Measurements from ENCODE around the gene CAB39L. TPM values are rescaled to one million over a fixed set of nuclear protein-coding genes. Genes with fewer than 3 reads are reported as not detected.
A peak's percentile ranks its signal among the peaks of the same experiment; 100 is the strongest.

Gene CAB39L
- polyA plus RNA-seq, 2 of the 4 experiments (the other 2 are of a cell fraction): 2.3 to 5.2 TPM

DNA sequence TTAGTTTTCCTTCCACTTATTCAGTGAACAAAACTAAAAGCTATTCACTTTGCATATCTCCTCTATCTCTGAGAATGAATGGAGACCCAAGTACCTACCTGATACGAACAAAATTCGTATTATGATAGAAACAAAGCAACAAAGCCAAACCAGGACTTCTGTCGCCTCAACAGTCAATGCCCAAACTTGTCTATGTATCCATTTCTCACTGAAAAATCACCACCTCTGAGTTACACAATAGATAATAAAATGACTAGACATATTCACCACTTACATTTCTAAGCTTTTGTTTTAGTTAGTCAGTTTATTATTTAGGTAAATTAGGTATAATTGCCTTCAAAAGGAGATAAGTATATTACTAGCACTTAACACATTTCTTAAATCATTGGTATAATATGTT lies 67.7 kb downstream of the CAB39L start:
- ATAC-seq (no peak), FAIRE-seq (no peak), DNase-seq (ENCODE audit: low read depth in 1 of 2, low spot score in 1 of 2) (no peak)
- Histone ChIP-seq H3K4me1 (peaks cover 7% of the 10 kb centered on the region; the same call in 2 of the 3 replicates), H3K27ac (no peak overlapping the region), H3K9me3 (no peaks in the 10 kb centered on the region), H3K4me3 (no peak overlapping the region), H3K4me2 (no peak overlapping the region)
- ChIA-PET POLR2A (no interaction called here), CTCF (interaction anchor here (0.7 kb wide), 1 partner anchor 9 kb away, joined by 3 read pairs; no protein-coding TSS in a partner anchor)
- TF ChIP-seq, protein P1, sequence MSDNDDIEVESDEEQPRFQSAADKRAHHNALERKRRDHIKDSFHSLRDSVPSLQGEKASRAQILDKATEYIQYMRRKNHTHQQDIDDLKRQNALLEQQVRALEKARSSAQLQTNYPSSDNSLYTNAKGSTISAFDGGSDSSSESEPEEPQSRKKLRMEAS (IDR thresholded peaks at IDR 0.05): no peak
- TF ChIP-seq ZSCAN20 (CRISPR knock-in tag; IDR thresholded peaks at IDR 0.05): no peak
- no peak for TF ChIP-seq PHF8 (IDR thresholded peaks at IDR 0.05; ENCODE audit: borderline replicate concordance, low read depth)
- TF ChIP-seq GATA3 (IDR thresholded peaks at IDR 0.05; ENCODE audit: borderline replicate concordance): no peak
- TF ChIP-seq FOSL2 (IDR thresholded peaks at IDR 0.05): no peak
- TF ChIP-seq FOSL2 (CRISPR knock-in tag; IDR thresholded peaks at IDR 0.05): no peak
- TF ChIP-seq MAZ (IDR thresholded peaks at IDR 0.05; ENCODE audit: borderline replicate concordance, low read depth, low read length): no peak
- TF ChIP-seq TFCP2L1 (CRISPR knock-in tag; IDR thresholded peaks at IDR 0.05): no peak
- no peak for TF ChIP-seq NR3C1 (IDR thresholded peaks at IDR 0.05)
- TF ChIP-seq HOXB5 (CRISPR knock-in tag; IDR thresholded peaks at IDR 0.05): no peak
- TF ChIP-seq JUN (IDR thresholded peaks at IDR 0.05): no peak
- TF ChIP-seq MYC (IDR thresholded peaks at IDR 0.05; ENCODE audit: borderline replicate concordance, low read length): no peak
- TF ChIP-seq, protein P2, sequence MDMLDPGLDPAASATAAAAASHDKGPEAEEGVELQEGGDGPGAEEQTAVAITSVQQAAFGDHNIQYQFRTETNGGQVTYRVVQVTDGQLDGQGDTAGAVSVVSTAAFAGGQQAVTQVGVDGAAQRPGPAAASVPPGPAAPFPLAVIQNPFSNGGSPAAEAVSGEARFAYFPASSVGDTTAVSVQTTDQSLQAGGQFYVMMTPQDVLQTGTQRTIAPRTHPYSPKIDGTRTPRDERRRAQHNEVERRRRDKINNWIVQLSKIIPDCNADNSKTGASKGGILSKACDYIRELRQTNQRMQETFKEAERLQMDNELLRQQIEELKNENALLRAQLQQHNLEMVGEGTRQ (IDR thresholded peaks at IDR 0.05): no peak
- no peak for TF ChIP-seq RFX5 (IDR thresholded peaks at IDR 0.05)
- no peak for TF ChIP-seq CBX8 (IDR thresholded peaks at IDR 0.05)
- WGBS (ENCODE audit: missing lambda C conversion rate): 82% methylated on average over 3 of the region's 3 CpGs

DNA sequence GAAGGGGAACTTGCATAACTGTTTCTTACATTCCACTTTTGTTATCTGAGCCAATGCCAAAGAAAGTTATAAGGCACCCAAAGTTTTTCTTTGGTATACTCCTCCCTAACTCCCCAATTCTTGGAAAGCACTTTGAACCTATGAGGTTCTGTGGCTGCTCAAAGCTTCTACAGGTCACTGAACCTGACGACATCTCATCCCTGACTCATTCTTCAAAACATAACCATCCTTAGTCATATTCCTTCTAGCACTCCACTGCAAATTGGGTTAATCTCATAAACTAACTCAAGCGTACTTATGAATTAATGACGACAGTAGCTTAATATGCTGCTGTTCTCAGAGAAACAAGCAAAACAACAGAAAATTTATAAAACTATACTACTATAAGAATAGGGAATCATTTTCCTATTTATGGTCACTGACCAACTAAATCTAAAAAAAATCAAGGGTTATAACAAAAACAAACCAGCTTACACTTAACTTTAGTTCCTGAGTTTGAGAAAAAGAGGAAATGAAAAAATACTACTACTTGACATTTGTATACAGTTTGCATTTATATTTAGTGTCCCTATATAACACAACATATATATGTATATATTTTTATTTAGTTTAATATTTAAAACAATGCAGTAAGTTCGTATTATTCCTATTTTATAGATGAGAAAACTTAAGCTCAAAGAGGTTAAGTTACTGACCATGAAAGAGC lies 69.1 kb downstream of the CAB39L start:
- ChIA-PET CTCF (interaction anchor here (0.6 kb wide), 1 partner anchor 642 kb away, joined by 3 read pairs; no protein-coding TSS in a partner anchor), POLR2A (no interaction called here)
- H3K4me2 ChIP-seq: 0 out of 3 replicates have a peak overlapping the region, but pooled peaks have one; percentile 19
- peaks cover 7% of the 10 kb centered on the region; the same call in 2 of the 3 replicates for H3K4me1 ChIP-seq
- 30% methylated on average over 4 of the region's 4 CpGs for WGBS (ENCODE audit: missing lambda C conversion rate)
- no peak for ATAC-seq
- peak in 1 of 2 experiments; percentile 18 for DNase-seq (ENCODE audit: low read depth in 1 of 2, low spot score in 1 of 2)
- no peak overlapping the region for H3K27ac ChIP-seq
- TF ChIP-seq MAZ (IDR thresholded peaks at IDR 0.05; ENCODE audit: borderline replicate concordance, low read depth, low read length) (no peak), HOXA7 (CRISPR knock-in tag; IDR thresholded peaks at IDR 0.05) (no peak), RNF2 (IDR thresholded peaks at IDR 0.05; ENCODE audit: borderline replicate concordance, low read depth) (no peak), ESRRA (IDR thresholded peaks at IDR 0.05; ENCODE audit: borderline replicate concordance, low read length) (no peak), BHLHE40 (IDR thresholded peaks at IDR 0.05; ENCODE audit: low read depth, low read length) (no peak), HOXB13 (CRISPR knock-in tag; IDR thresholded peaks at IDR 0.05; ENCODE audit: low read depth) (no peak), EHMT2 (IDR thresholded peaks at IDR 0.05; ENCODE audit: low read depth) (no peak), CBX2 (IDR thresholded peaks at IDR 0.05; ENCODE audit: borderline replicate concordance, low read depth) (no peak), JUN (IDR thresholded peaks at IDR 0.05) (no peak), NPAS2 (CRISPR knock-in tag; IDR thresholded peaks at IDR 0.05; ENCODE audit: borderline replicate concordance) (no peak), HOXB5 (CRISPR knock-in tag; IDR thresholded peaks at IDR 0.05) (no peak), RARB (CRISPR knock-in tag; IDR thresholded peaks at IDR 0.05) (no peak), ZSCAN20 (CRISPR knock-in tag; IDR thresholded peaks at IDR 0.05) (no peak), MYC (IDR thresholded peaks at IDR 0.05; ENCODE audit: borderline replicate concordance, low read length) (no peak), ZNF302 (CRISPR knock-in tag; IDR thresholded peaks at IDR 0.05) (no peak), FOSB (CRISPR knock-in tag; IDR thresholded peaks at IDR 0.05) (no peak), NFE2L2 (conservative IDR thresholded peaks at IDR 0.05; ENCODE audit: low read length) (no peak)
- TF ChIP-seq, protein P1 (IDR thresholded peaks at IDR 0.05): no peak
- TF ChIP-seq, protein P3, sequence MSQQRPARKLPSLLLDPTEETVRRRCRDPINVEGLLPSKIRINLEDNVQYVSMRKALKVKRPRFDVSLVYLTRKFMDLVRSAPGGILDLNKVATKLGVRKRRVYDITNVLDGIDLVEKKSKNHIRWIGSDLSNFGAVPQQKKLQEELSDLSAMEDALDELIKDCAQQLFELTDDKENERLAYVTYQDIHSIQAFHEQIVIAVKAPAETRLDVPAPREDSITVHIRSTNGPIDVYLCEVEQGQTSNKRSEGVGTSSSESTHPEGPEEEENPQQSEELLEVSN (IDR thresholded peaks at IDR 0.05; ENCODE audit: borderline replicate concordance, low read depth): no peak
- TF ChIP-seq, protein P4, sequence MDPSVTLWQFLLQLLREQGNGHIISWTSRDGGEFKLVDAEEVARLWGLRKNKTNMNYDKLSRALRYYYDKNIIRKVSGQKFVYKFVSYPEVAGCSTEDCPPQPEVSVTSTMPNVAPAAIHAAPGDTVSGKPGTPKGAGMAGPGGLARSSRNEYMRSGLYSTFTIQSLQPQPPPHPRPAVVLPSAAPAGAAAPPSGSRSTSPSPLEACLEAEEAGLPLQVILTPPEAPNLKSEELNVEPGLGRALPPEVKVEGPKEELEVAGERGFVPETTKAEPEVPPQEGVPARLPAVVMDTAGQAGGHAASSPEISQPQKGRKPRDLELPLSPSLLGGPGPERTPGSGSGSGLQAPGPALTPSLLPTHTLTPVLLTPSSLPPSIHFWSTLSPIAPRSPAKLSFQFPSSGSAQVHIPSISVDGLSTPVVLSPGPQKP (IDR thresholded peaks at IDR 0.05; ENCODE audit: low read depth, low read length): no peak
- H3K9me3 ChIP-seq: no peaks in the 10 kb centered on the region
- no peak overlapping the region for H3K4me3 ChIP-seq
- no peak for FAIRE-seq
